Measurements from ENCODE around the gene LMO1. TPM values are rescaled to one million over a fixed set of nuclear protein-coding genes. Genes with fewer than 3 reads are reported as not detected.

LMO1 gene
- total and polyA plus RNA-seq, 2 of the 8 experiments (the other 6 are each of a cell fraction or from before 2014, with no cell fraction given) = 0.17 TPM; not detected in 1

DNA sequence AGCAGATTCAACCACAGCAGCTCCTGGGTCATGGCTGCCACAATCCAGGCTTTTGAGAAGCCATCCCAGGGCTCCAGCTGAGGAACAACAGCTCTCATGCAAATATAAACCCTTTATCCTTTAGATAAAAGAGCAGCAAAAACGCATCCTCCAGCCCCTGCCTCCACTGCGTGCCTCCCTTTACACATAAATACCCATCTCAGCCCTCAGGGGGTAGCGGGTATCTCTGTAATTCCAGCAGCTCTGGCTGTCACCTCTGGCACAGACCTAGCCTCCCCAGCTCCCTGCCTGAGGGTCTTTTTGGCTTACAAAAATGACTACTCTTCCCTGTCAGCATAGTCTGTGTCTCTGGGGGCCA is 21.6 kb downstream of the LMO1 start:
- no peak overlapping the region for H3K56ac ChIP-seq (replicated peaks; ENCODE audit: insufficient read length, low read depth, low read length)
- ChIA-PET POLR2A (ENCODE audit: partially characterized antibody) (interaction anchor here (0.7 to 1.9 kb wide), 5 partner anchors 12 to 42 kb away, joined by 3 to 5 read pairs (median 4); no protein-coding TSS in a partner anchor), CTCF (ENCODE audit: partially characterized antibody) (interaction anchor here (0.6 to 14.3 kb wide), 17 partner anchors 11 to 137 kb away, joined by 3 to 177 read pairs (median 5); partner anchors contain the start of gene LMO1)
- no peak overlapping the region for H2BK15ac ChIP-seq (ENCODE audit: low read length)
- H3K36me3 ChIP-seq (ENCODE audit: control insufficient read depth in 2 of 4, insufficient read depth in 4 of 4, low read length in 3 of 4) = no peaks in the 10 kb centered on the region
- no peak overlapping the region for H3K4me3 ChIP-seq (ENCODE audit: extremely low read depth in 1 of 4, insufficient read depth in 2 of 4, low read depth in 3 of 4, low read length in 4 of 4)
- no peaks in the 10 kb centered on the region for H4K20me1 ChIP-seq (replicated peaks in 1 of 2; ENCODE audit: control insufficient read depth in 1 of 2, insufficient read depth in 2 of 2, low read length in 2 of 2)
- no peak overlapping the region for H3K27ac ChIP-seq (ENCODE audit: low read depth, low read length)
- no peak overlapping the region for H3K23ac ChIP-seq (ENCODE audit: insufficient read length)
- no peak overlapping the region for H2BK20ac ChIP-seq (ENCODE audit: low read length)
- no peak overlapping the region for H3K4ac ChIP-seq (replicated peaks; ENCODE audit: insufficient read length, low read depth, low read length)
- no peak overlapping the region for H3K9ac ChIP-seq (replicated peaks in 1 of 4; ENCODE audit: extremely low read depth in 1 of 4, low read depth in 3 of 4, low read length in 3 of 4)
- no peak overlapping the region for H4K8ac ChIP-seq (ENCODE audit: extremely low read depth, insufficient read depth, low read length)
- no peak overlapping the region for H2BK12ac ChIP-seq (ENCODE audit: low read depth, low read length)
- H3K79me2 ChIP-seq (ENCODE audit: control insufficient read depth in 1 of 2, insufficient read depth in 2 of 2, low read length in 2 of 2) = no peaks in the 10 kb centered on the region
- H3K27me3 ChIP-seq (replicated peaks in 1 of 4; ENCODE audit: control insufficient read depth in 3 of 4, extremely low read depth in 1 of 4, insufficient read depth in 3 of 4, low read length in 3 of 4) = peaks cover 0 to 1% (median 0%) of the 10 kb centered on the region in 4 experiments; a peak in 2 of 7 replicates
- DNase-seq (ENCODE audit: low read depth in 1 of 2, low spot score in 2 of 2) = no peak
- H2AK5ac ChIP-seq (ENCODE audit: low read depth, low read length) = no peak overlapping the region
- H3K79me1 ChIP-seq (ENCODE audit: low read depth, low read length) = no peaks in the 10 kb centered on the region
- TF ChIP-seq E2F6 (IDR thresholded peaks at IDR 0.05) (no peak), RAD21 (IDR thresholded peaks at IDR 0.05 in 1 of 2, conservative IDR thresholded peaks at IDR 0.05 in 1 of 2; ENCODE audit: low read depth in 2 of 2, low read length in 2 of 2) (no peak), SUZ12 (IDR thresholded peaks at IDR 0.05; ENCODE audit: low read length) (no peak), ASH2L (IDR thresholded peaks at IDR 0.05; ENCODE audit: low read length) (peak; percentile 28), YY1 (IDR thresholded peaks at IDR 0.05; ENCODE audit: low read depth, low read length) (peak; percentile 79), SIRT6 (IDR thresholded peaks at IDR 0.05; ENCODE audit: low read length) (no peak), KDM1A (IDR thresholded peaks at IDR 0.05; ENCODE audit: borderline replicate concordance, low read length) (peak; percentile 22; the same call in 1 of the 2 replicates), SAP30 (IDR thresholded peaks at IDR 0.05; ENCODE audit: insufficient read depth, insufficient replicate concordance, low read length) (no peak), HDAC2 (IDR thresholded peaks at IDR 0.05; ENCODE audit: borderline replicate concordance in 1 of 2, low read depth in 2 of 2, low read length in 2 of 2) (no peak)
- H3K23me2 ChIP-seq (ENCODE audit: low read depth, low read length) = no peaks in the 10 kb centered on the region
- no peak overlapping the region for H2BK120ac ChIP-seq (replicated peaks; ENCODE audit: low read depth, low read length)
- peaks cover 10 to 19% (median 13%) of the 10 kb centered on the region in 4 experiments; a peak in 6 of 7 replicates for H3K4me1 ChIP-seq (replicated peaks in 1 of 4; ENCODE audit: control insufficient read depth in 3 of 4, insufficient read depth in 4 of 4, low read length in 3 of 4)
- 0 out of 2 replicates have a peak overlapping the region, but pooled peaks have one; percentile 10 for H3K18ac ChIP-seq (ENCODE audit: extremely low read depth, low read length)
- no peak overlapping the region for H4K91ac ChIP-seq (replicated peaks; ENCODE audit: insufficient read length, low read length)
- 25% methylated on average over 3 of the region's 3 CpGs; no CpG with 5 or more reads in 1 of the 2 experiments for WGBS, 2 experiments (ENCODE audit: extremely low coverage in 1 of 2, insufficient coverage in 1 of 2, insufficient read length in 1 of 2, insufficient replicate concordance in 2 of 2, low coverage in 1 of 2, low lambda C conversion rate in 2 of 2, missing lambda C conversion rate in 1 of 2)
- no peak overlapping the region for H4K5ac ChIP-seq (ENCODE audit: insufficient read length, low read depth, low read length)
- no peaks in the 10 kb centered on the region for H3K9me3 ChIP-seq (ENCODE audit: insufficient read depth in 2 of 2, low read depth in 1 of 2, low read length in 1 of 2)
- no peak overlapping the region for H2AFZ ChIP-seq (ENCODE audit: low read length)
- H3K14ac ChIP-seq (ENCODE audit: insufficient read length) = no peak overlapping the region
- H3K4me2 ChIP-seq (ENCODE audit: insufficient read depth in 1 of 2, low read depth in 2 of 2, low read length in 2 of 2) = peak overlapping the region; percentile 48 to 65
- H2BK5ac ChIP-seq (ENCODE audit: low read depth, low read length) = 0 out of 2 replicates have a peak overlapping the region, but pooled peaks have one; percentile 3
- no peak for FAIRE-seq
